BE2C (cell line): ENCODE data around the gene NUMB.
"Not testable (repeated sequence)": the region's sequence is repeated elsewhere in the genome, so short reads cannot be mapped to it uniquely, and the experiment has no call there.

ENCODE experiments used
- DNase-seq: peaks from one replicate; pipeline ENCODE4 v3.0.0-alpha.2; 2020
- H3K27me3 ChIP-seq: fragments of 250-450 bp; sonication (Bioruptor Pico); 2 replicates; pipeline ENCODE4 v1.5.1; 2020; ENCODE audit warnings: mild to moderate bottlenecking
- H3K36me3 ChIP-seq: fragments of 250-450 bp; sonication (Bioruptor Pico); 2 replicates; pipeline ENCODE4 v1.5.1; 2020; ENCODE audit warnings: mild to moderate bottlenecking
- H3K4me1 ChIP-seq: fragments of 250-450 bp; sonication (Bioruptor Pico); 2 replicates; pipeline ENCODE4 v1.5.1; 2020
- H3K4me3 ChIP-seq: 2 replicates; pipeline ENCODE4 v1.5.1; 2011; ENCODE audit warnings: low read depth, low read length
- H3K9me3 ChIP-seq: fragments of 250-450 bp; sonication (Bioruptor Pico); 2 replicates; pipeline ENCODE4 v1.5.1; 2020
- CTCF ChIP-seq: IDR thresholded peaks from 2 replicates; pipeline ENCODE4 v1.5.1; 2012; ENCODE audit warnings: mild to moderate bottlenecking, low read depth, low read length

Gene NUMB

GRCh38 chr14:73393375-73393774, 65.0 kb downstream of the NUMB start:
- no peak overlapping the region for H3K4me3 ChIP-seq
- H3K36me3 ChIP-seq = no peaks in the 10 kb centered on the region
- H3K27me3 ChIP-seq = no peaks in the 10 kb centered on the region
- H3K4me1 ChIP-seq = no peaks in the 10 kb centered on the region
- no peak for DNase-seq
- TF ChIP-seq CTCF = no peak
- H3K9me3 ChIP-seq = no peaks in the 10 kb centered on the region

GRCh38 chr14:73392329-73393257, 65.8 kb downstream of the NUMB start:
- DNase-seq = no peak
- Histone ChIP-seq H3K36me3 (no peaks in the 10 kb centered on the region), H3K9me3 (no peaks in the 10 kb centered on the region), H3K27me3 (no peaks in the 10 kb centered on the region), H3K4me1 (no peaks in the 10 kb centered on the region), H3K4me3 (no peak overlapping the region)
- TF ChIP-seq CTCF = no peak

- H3K36me3 ChIP-seq, H3K4me3 ChIP-seq, DNase-seq, H3K4me1 ChIP-seq, H3K9me3 ChIP-seq, H3K27me3 ChIP-seq: not testable (repeated sequence)
Observed at GRCh38 chr14:73387860-73388259, 70.5 kb downstream of the NUMB start.

GRCh38 chr14:73386342-73386741, 72.0 kb downstream of the NUMB start:
- H3K4me3 ChIP-seq = no peak overlapping the region
- no peaks in the 10 kb centered on the region for H3K9me3 ChIP-seq
- H3K4me1 ChIP-seq = no peaks in the 10 kb centered on the region
- TF ChIP-seq CTCF = no peak
- H3K27me3 ChIP-seq = no peaks in the 10 kb centered on the region
- no peak for DNase-seq
- no peaks in the 10 kb centered on the region; the same call in none of the 2 replicates for H3K36me3 ChIP-seq

GRCh38 chr14:73385021-73385420, 73.3 kb downstream of the NUMB start:
- not testable (repeated sequence) for DNase-seq, H3K36me3 ChIP-seq, H3K4me3 ChIP-seq, H3K4me1 ChIP-seq, H3K9me3 ChIP-seq, H3K27me3 ChIP-seq

GRCh38 chr14:73383356-73383755, 75.0 kb downstream of the NUMB start:
- no peak overlapping the region for H3K4me3 ChIP-seq
- H3K4me1 ChIP-seq = no peaks in the 10 kb centered on the region
- TF ChIP-seq CTCF = no peak
- no peaks in the 10 kb centered on the region for H3K9me3 ChIP-seq
- H3K27me3 ChIP-seq = no peaks in the 10 kb centered on the region
- H3K36me3 ChIP-seq = peaks cover 5% of the 10 kb centered on the region
- no peak for DNase-seq

GRCh38 chr14:73381380-73382013, 76.8 kb downstream of the NUMB start:
- H3K36me3 ChIP-seq = peaks cover 5% of the 10 kb centered on the region
- H3K27me3 ChIP-seq = no peaks in the 10 kb centered on the region
- no peak for TF ChIP-seq CTCF
- DNase-seq = no peak
- no peaks in the 10 kb centered on the region for H3K9me3 ChIP-seq
- H3K4me1 ChIP-seq = no peaks in the 10 kb centered on the region
- no peak overlapping the region for H3K4me3 ChIP-seq
